Measurements from ENCODE around the gene ZNF98. TPM values are rescaled to one million over a fixed set of nuclear protein-coding genes. Genes with fewer than 3 reads are reported as not detected.

ZNF98 gene
- polyA plus RNA-seq, 1 donor from 2014 or later = not detected

Small RNA genes lying within 50 kb of the gene (small RNA-seq; reads per million reads assigned to genes)
- gene AC011494.1 = 0 reads per million in 3 experiments

Other genes starting within 250 kb of the ZNF98 start
- not detected in 2 replicates for gene ZNF676, start 225.4 kb downstream of the ZNF98 start, polyA plus RNA-seq
- 0.09 TPM in 1 of 2 replicates, not detected in the other for gene ZNF729, start 135.9 kb downstream of the ZNF98 start, polyA plus RNA-seq
- gene ZNF492, start 212.0 kb upstream of the ZNF98 start, polyA plus RNA-seq = not detected in 2 replicates

Data from neural cell (in vitro differentiated cells).